PC-3 (cell line): ENCODE results near the gene TBC1D24. TPM values are rescaled to one million over a fixed set of nuclear protein-coding genes. Genes with fewer than 3 reads are reported as not detected.
A peak's percentile ranks its signal among the peaks of the same experiment; 100 is the strongest.
"Not testable (repeated sequence)": the region's sequence is repeated elsewhere in the genome, so short reads cannot be mapped to it uniquely, and the experiment has no call there.

Experiments used
- ATAC-seq: fragments of 200-7000 bp; cut with Tn5 transposase; 2 replicates; pipeline ENCODE4 v1.9.1; 2020; ENCODE audit warnings: mild to moderate bottlenecking, moderate library complexity
- BruUV-seq: library from RNA; stranded (reverse); fragments of 400-500 nt; replicated peaks from 2 replicates; lab custom pipeline; 2021; lab: Mats Ljungman, UMichigan
- CTCF ChIA-PET: fragments of 300-600 bp; sonication (Branson Sonifier 250); formaldehyde crosslinking; loops from one replicate; lab custom pipeline; 2022; ENCODE audit warnings: antibody characterized with exemption; lab: Charles Lee
- POLR2A ChIA-PET: fragments of 300-600 bp; sonication (Branson Sonifier 250); formaldehyde crosslinking; loops from one replicate; lab custom pipeline; 2022; ENCODE audit warnings: antibody characterized with exemption; ENCODE audit not compliant: unreplicated experiment; lab: Charles Lee
- DNase-seq: peaks from one replicate; pipeline ENCODE4 v3.0.0-alpha.2; 2015
- H2AFZ ChIP-seq: fragments of 300-600 bp; sonication (generic); 2 replicates; pipeline ENCODE4 v1.6.0; 2016; ENCODE audit warnings: antibody characterized with exemption, low read length
- H3F3A ChIP-seq: fragments of 300-600 bp; sonication (generic); one replicate; pipeline ENCODE4 v1.6.0; 2017; ENCODE audit warnings: antibody characterized with exemption, low read length, control low read depth, mild to moderate bottlenecking; ENCODE audit not compliant: unreplicated experiment
- H3K27ac ChIP-seq: fragments of 300-600 bp; sonication (generic); 2 replicates; pipeline ENCODE4 v1.5.1; 2016; ENCODE audit warnings: mild to moderate bottlenecking, low read length
- H3K27me3 ChIP-seq: fragments of 300-600 bp; sonication (generic); 2 replicates; pipeline ENCODE4 v1.6.1; 2016; ENCODE audit warnings: low read length, mixed read lengths
- H3K36me3 ChIP-seq: fragments of 300-600 bp; sonication (generic); 2 replicates; pipeline ENCODE4 v1.6.1; 2016; ENCODE audit warnings: low read depth, mixed run types, low read length, mixed read lengths
- H3K4me1 ChIP-seq: fragments of 300-600 bp; sonication (generic); 2 replicates; pipeline ENCODE4 v1.5.1; 2016; ENCODE audit warnings: low read length; ENCODE audit not compliant: insufficient read depth
- H3K4me2 ChIP-seq: fragments of 300-600 bp; sonication (generic); 2 replicates; pipeline ENCODE4 v1.6.0; 2016; ENCODE audit warnings: low read length
- H3K4me3 ChIP-seq: fragments of 300-600 bp; sonication (generic); 2 replicates; pipeline ENCODE4 v1.5.1; 2016; ENCODE audit warnings: mild to moderate bottlenecking, low read length, mixed read lengths
- H3K79me2 ChIP-seq: fragments of 300-600 bp; sonication (generic); 2 replicates; pipeline ENCODE4 v1.6.1; 2017; ENCODE audit warnings: low read length, mixed read lengths
- H3K9ac ChIP-seq: fragments of 300-600 bp; sonication (generic); 2 replicates; pipeline ENCODE4 v1.6.0; 2016; ENCODE audit warnings: mild to moderate bottlenecking, low read length
- H3K9me2 ChIP-seq: fragments of 300-600 bp; sonication (generic); replicated peaks from 2 replicates; pipeline ENCODE4 v1.6.1; 2016; ENCODE audit warnings: mixed run types, low read length, mixed read lengths
- H3K9me3 ChIP-seq: fragments of 300-600 bp; sonication (generic); 2 replicates; pipeline ENCODE4 v1.6.1; 2016; ENCODE audit warnings: low read length, mixed read lengths
- H4K20me1 ChIP-seq: fragments of 300-600 bp; sonication (generic); 2 replicates; pipeline ENCODE4 v1.6.1; 2016; ENCODE audit warnings: low read length, mixed read lengths
- CTCF ChIP-seq: fragments of 300-600 bp; sonication (generic); conservative IDR thresholded peaks from 2 replicates; pipeline ENCODE4 v1.5.1; 2017; ENCODE audit warnings: antibody characterized with exemption, low read depth, mild to moderate bottlenecking, low read length
- EZH2 ChIP-seq: fragments of 300-600 bp; sonication (generic); IDR thresholded peaks from one replicate; pipeline ENCODE4 v1.6.1; 2017; ENCODE audit warnings: antibody characterized with exemption, mild to moderate bottlenecking, low read length; ENCODE audit not compliant: unreplicated experiment
- EZH2phosphoT487 ChIP-seq: fragments of 300-600 bp; sonication (generic); IDR thresholded peaks from 2 replicates; pipeline ENCODE4 v1.6.1; 2018; ENCODE audit warnings: mild to moderate bottlenecking, antibody characterized with exemption, low read length, borderline replicate concordance
- intact Hi-C: fragments of 100-400 bp; cut with micrococcal nuclease; formaldehyde crosslinking; loops from 2 replicates; pipeline ENCODE4 v1.9.0; 2023
- total RNA-seq: library from RNA; depleted of rRNA; stranded (reverse); fragments of >200 nt; gene quantifications from 2 replicates; pipeline ENCODE4 v1.2.3, GENCODE V29; 2014

TBC1D24 gene
- total RNA-seq, 1 experiment from 2014 or later = 15.2 TPM

DNA sequence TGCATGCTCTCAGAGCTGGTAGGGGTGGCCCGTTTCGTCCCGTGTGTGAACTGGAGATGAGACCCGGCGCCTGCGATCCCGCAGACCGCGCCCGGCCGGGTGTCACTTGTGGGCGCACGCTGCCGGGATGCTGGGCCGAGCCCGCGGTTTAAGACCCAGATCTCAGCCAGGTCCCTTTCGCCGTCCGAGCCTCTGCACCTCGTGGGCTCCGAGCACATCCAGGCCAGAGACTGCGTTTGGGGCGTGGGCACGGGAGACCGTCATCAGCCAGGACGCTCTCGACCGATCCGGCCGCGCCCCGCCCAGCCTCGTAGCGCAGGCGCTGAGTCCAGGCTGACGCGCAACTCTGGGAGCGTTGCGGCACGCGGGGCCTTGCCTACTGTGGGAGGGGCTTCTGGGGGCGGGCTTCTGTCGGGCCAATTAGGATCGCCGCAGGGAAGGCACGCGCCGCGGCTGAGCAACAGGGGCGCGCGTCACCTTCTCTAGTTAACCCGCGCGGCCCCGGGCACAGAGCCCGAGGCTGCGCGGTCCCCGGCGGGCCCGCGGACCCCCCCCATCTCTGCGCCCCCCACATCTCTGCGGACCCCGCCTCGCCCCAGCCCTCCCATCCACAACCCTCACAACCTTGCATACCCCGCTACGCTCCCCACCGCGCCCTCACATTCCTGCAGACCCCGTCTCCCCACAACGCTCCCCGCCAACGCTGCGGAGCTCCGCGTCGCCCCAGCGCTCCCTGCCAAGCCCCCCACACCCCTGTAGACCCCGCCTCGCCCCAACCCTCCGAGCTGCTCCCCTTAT lies 57.0 kb downstream of the TBC1D24 start:
- ChIA-PET POLR2A (no interaction called here), CTCF (no interaction called here)
- H2AFZ ChIP-seq = peak overlapping the region; percentile 63
- H3K9me3 ChIP-seq = no peaks in the 10 kb centered on the region
- H3K4me3 ChIP-seq = peak overlapping the region; percentile 69
- TF ChIP-seq EZH2phosphoT487 (no peak), CTCF (no peak), EZH2 (no peak)
- peak overlapping the region; percentile 70 for H3K9ac ChIP-seq
- intact Hi-C loops = no loop called here
- H3K4me2 ChIP-seq = peak overlapping the region; percentile 94
- ATAC-seq = peak; percentile 90
- H3K4me1 ChIP-seq = peaks cover 9% of the 10 kb centered on the region; the same call in 1 of the 2 replicates
- no peaks in the 10 kb centered on the region for H4K20me1 ChIP-seq
- H3K27ac ChIP-seq = peak overlapping the region; percentile 51
- H3F3A ChIP-seq = no peaks in the 10 kb centered on the region
- no peaks in the 10 kb centered on the region for H3K27me3 ChIP-seq
- no peaks in the 10 kb centered on the region for H3K79me2 ChIP-seq
- peak; percentile 95 for DNase-seq
- no peaks in the 10 kb centered on the region for H3K9me2 ChIP-seq
- no TSS peak for BruUV-seq
- no peaks in the 10 kb centered on the region; the same call in 1 of the 2 replicates for H3K36me3 ChIP-seq

DNA sequence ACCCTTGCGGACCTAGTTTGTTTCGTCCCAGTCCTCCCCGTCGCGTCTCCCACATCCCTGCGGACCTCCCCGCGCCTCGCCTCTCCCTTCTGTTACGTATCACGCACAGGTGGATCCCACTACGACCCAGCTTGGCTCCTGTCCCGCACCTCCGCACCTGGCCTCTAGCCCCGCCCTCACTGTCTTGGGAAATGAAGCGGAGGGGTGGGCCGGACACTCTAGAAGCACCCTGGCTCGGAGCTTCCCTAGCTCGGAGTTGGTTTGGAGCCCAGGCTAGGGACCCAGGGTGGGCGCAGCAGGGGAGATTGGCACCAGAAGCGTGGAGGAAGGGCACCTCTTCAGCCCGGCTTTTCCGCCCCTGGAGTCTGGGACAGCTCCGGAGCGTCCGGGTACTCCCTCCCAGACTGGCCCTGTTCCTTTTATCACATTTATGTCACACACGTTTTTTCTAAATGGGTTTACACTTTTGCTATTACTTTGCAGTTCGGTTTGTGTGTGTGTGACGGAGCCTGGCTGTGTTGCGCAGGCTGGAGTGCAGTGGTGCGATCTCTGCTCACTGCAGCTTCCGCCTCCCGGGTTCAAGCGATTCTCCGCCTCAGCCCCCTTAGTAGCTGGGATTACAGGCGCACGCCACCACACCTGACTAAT lies 57.7 kb downstream of the TBC1D24 start:
- Histone ChIP-seq H3K27me3 (no peaks in the 10 kb centered on the region), H3K4me1 (peaks cover 9% of the 10 kb centered on the region; the same call in 1 of the 2 replicates), H2AFZ (peak overlapping the region; percentile 63), H3F3A (no peaks in the 10 kb centered on the region), H3K27ac (peak overlapping the region; percentile 14; the same call in 1 of the 2 replicates), H4K20me1 (no peaks in the 10 kb centered on the region), H3K36me3 (no peaks in the 10 kb centered on the region; the same call in 1 of the 2 replicates), H3K9ac (peak overlapping the region; percentile 50), H3K9me2 (no peaks in the 10 kb centered on the region), H3K9me3 (no peaks in the 10 kb centered on the region), H3K4me2 (peak overlapping the region; percentile 94), H3K4me3 (peak overlapping the region; percentile 69), H3K79me2 (no peaks in the 10 kb centered on the region)
- ATAC-seq (peak; percentile 24), DNase-seq (peak; percentile 64)
- CTCF ChIA-PET = no interaction called here
- TF ChIP-seq CTCF (no peak), EZH2phosphoT487 (no peak), EZH2 (no peak)
- intact Hi-C loops = no loop called here
- BruUV-seq = no TSS peak
- POLR2A ChIA-PET = interaction anchor here (0.7 kb wide), 1 partner anchor 14 kb away, joined by 4 read pairs; no protein-coding TSS in a partner anchor

- H3K36me3 ChIP-seq, H3K4me1 ChIP-seq, H3K9me2 ChIP-seq, H3K27ac ChIP-seq, ATAC-seq, H3F3A ChIP-seq, DNase-seq, H3K79me2 ChIP-seq, H2AFZ ChIP-seq, H3K9ac ChIP-seq, H3K27me3 ChIP-seq, intact Hi-C loops, H3K9me3 ChIP-seq, H4K20me1 ChIP-seq, BruUV-seq, CTCF ChIA-PET: not testable (repeated sequence)
- Histone ChIP-seq H3K4me2 (peak overlapping the region; percentile 94), H3K4me3 (peak overlapping the region; percentile 69)
- POLR2A ChIA-PET = interaction anchor here (0.7 kb wide), 1 partner anchor 14 kb away, joined by 4 read pairs; no protein-coding TSS in a partner anchor
Measured at GRCh38 chr16:2533142-2533755, 58.3 kb downstream of the TBC1D24 start.
